HepG2 (cell line): Measurements from ENCODE around the gene PKIG. TPM values are rescaled to one million over a fixed set of nuclear protein-coding genes. Genes with fewer than 3 reads are reported as not detected.

Source experiments
- ATAC-seq: fragments of 200-7000 bp; cut with Tn5 transposase; 3 replicates; pipeline ENCODE4 v1.9.1; 2020; ENCODE audit warnings: mild to moderate bottlenecking, moderate library complexity
- BruUV-seq: library from RNA; stranded (reverse); fragments of 400-500 nt; replicated peaks from 2 replicates; lab custom pipeline; 2021; lab: Mats Ljungman, UMichigan
- CTCF ChIA-PET: fragments of 300-600 bp; formaldehyde crosslinking; extraction: SDS; loops from one replicate; lab custom pipeline; 2021; ENCODE audit warnings: low total read pairs, inconsistent platforms, low intra/inter-chr PET ratio; lab: Yijun Ruan, JAX
- POLR2A ChIA-PET: fragments of 350-600 bp; sonication (Branson Sonifier 250); formaldehyde crosslinking; loops from one replicate; lab custom pipeline; 2020; ENCODE audit warnings: antibody characterized with exemption, inconsistent platforms; lab: Yijun Ruan, JAX
- DNase-seq: peaks from one replicate; pipeline ENCODE4 v3.0.0-alpha.2; 2015; ENCODE audit warnings: low spot score
- FAIRE-seq: peaks from 3 replicates; lab custom pipeline; 2011; peaks lifted over from hg19 to GRCh38; lab: Jason Lieb, UNC
- H2AFZ ChIP-seq: one replicate; pipeline ENCODE4 v1.6.1; 2011; ENCODE audit warnings: low read length, inconsistent platforms
- H3K27ac ChIP-seq: fragments of 300-600 bp; 3 replicates; pipeline ENCODE4 v1.8.0; 2011; ENCODE audit warnings: mixed run types, mild to moderate bottlenecking, mixed read lengths, low read length, inconsistent platforms; ENCODE audit not compliant: insufficient read depth; ENCODE audit errors: extremely low read length
- H3K27me3 ChIP-seq, 2 experiments: fragments of 200-600 bp in 1 of 2; 2 replicates in 1 of 2; 3 replicates in 1 of 2; pipeline versions ENCODE4 v1.6.0 to v1.8.0; 2011; ENCODE audit warnings: low read length in 2 of 2, mild to moderate bottlenecking in 2 of 2, moderate library complexity in 2 of 2, inconsistent platforms in 1 of 2; ENCODE audit not compliant: insufficient read depth in 2 of 2, control insufficient read depth in 1 of 2
- H3K36me3 ChIP-seq, 2 experiments: fragments of 200-600 bp in 1 of 2; replicated peaks in 1 of 2; 2 replicates in 1 of 2; 3 replicates in 1 of 2; pipeline versions ENCODE4 v1.5.1 to v1.8.0; 2011; ENCODE audit warnings: low read length in 2 of 2, inconsistent platforms in 1 of 2; ENCODE audit not compliant: insufficient read depth in 2 of 2, control insufficient read depth in 1 of 2
- H3K4me1 ChIP-seq: 2 replicates; pipeline ENCODE4 v1.5.1; 2012; ENCODE audit warnings: low read length, inconsistent platforms; ENCODE audit not compliant: insufficient read depth
- H3K4me2 ChIP-seq: 2 replicates; pipeline ENCODE4 v1.6.0; 2011; ENCODE audit warnings: low read depth, low read length, inconsistent platforms
- H3K4me3 ChIP-seq, 3 experiments: fragments of 200-600 bp in 1 of 3; sonication (generic), shearing (Covaris generic) in 1 of 3; replicated peaks in 1 of 3; 2 replicates each; pipeline ENCODE4 v1.5.1; 2011 to 2016; ENCODE audit warnings: low read length in 3 of 3, inconsistent platforms in 2 of 3, low read depth in 2 of 3, mild to moderate bottlenecking in 2 of 3, control low read depth in 1 of 3, mixed read lengths in 1 of 3; ENCODE audit not compliant: insufficient read depth in 1 of 3
- H3K79me2 ChIP-seq: one replicate; pipeline ENCODE4 v1.6.1; 2011; ENCODE audit warnings: low read length, inconsistent platforms; ENCODE audit not compliant: insufficient read depth
- H3K9ac ChIP-seq: 2 replicates; pipeline ENCODE4 v1.6.0; 2011; ENCODE audit warnings: mild to moderate bottlenecking, low read depth, low read length, inconsistent platforms; ENCODE audit not compliant: insufficient read depth
- H3K9me3 ChIP-seq: 2 replicates; pipeline ENCODE4 v1.5.1; 2012; ENCODE audit warnings: mild to moderate bottlenecking, low read length
- H4K20me1 ChIP-seq: 2 replicates; pipeline ENCODE4 v1.6.0; 2011; ENCODE audit warnings: inconsistent platforms, mild to moderate bottlenecking, low read length, moderate library complexity; ENCODE audit not compliant: insufficient read depth
- GABPA ChIP-seq, 2 experiments: IDR thresholded peaks; 2 replicates each; pipeline ENCODE4 v1.6.1; 2011 to 2016; ENCODE audit warnings: low read depth in 2 of 2, low read length in 1 of 2, missing biosample characterization in 1 of 2, missing genetic modification characterization in 1 of 2
- JDP2 ChIP-seq: sonication (generic); formaldehyde crosslinking; IDR thresholded peaks from 2 replicates; pipeline ENCODE4 v1.8.1; 2022; ENCODE audit warnings: missing genetic modification reagents, borderline replicate concordance
- SATB2 ChIP-seq: sonication (generic); formaldehyde crosslinking; IDR thresholded peaks from 2 replicates; pipeline ENCODE4 v1.5.0; 2020; ENCODE audit warnings: missing genetic modification reagents
- ZMYM3 ChIP-seq: sonication (generic); formaldehyde crosslinking; IDR thresholded peaks from 2 replicates; pipeline ENCODE4 v1.5.1; 2020; ENCODE audit warnings: mild to moderate bottlenecking, missing genetic modification reagents
- ZNF263 ChIP-seq: sonication (generic); formaldehyde crosslinking; IDR thresholded peaks from 2 replicates; pipeline ENCODE4 v1.4.0; 2020; ENCODE audit warnings: missing genetic modification reagents
- ZNF629 ChIP-seq: sonication (generic); formaldehyde crosslinking; conservative IDR thresholded peaks from 2 replicates; pipeline ENCODE4 v1.5.0; 2020; ENCODE audit warnings: missing genetic modification reagents
- ZNF776 ChIP-seq: sonication (generic); formaldehyde crosslinking; IDR thresholded peaks from 2 replicates; pipeline ENCODE4 v1.4.0; 2020; ENCODE audit warnings: mild to moderate bottlenecking, missing genetic modification reagents
- WGBS: methylation state at CpG from one replicate; pipeline ENCODE4 v1.1.6; 2017; ENCODE audit warnings: low lambda C conversion rate; 5-methylcytosine and 5-hydroxymethylcytosine counted together
- in situ Hi-C: cut with HindIII; loops from 2 replicates; pipeline ENCODE4 v1.10.0; 2017; ENCODE audit warnings: low pct_unique_long_range_greater_than_20kb; ENCODE audit not compliant: extremely low pct_ligation_motif_present
- intact Hi-C: fragments of 100-400 bp; cut with micrococcal nuclease; formaldehyde crosslinking; loops from one replicate; pipeline ENCODE4 v1.10.0; 2022; ENCODE audit not compliant: unreplicated experiment
- polyA plus RNA-seq, 8 experiments: library from polyadenylated mRNA; depleted of rRNA in 3 of 8; stranded (reverse) in 7 of 8; unstranded in 1 of 8; fragments of >200 nt; fragmentation: Illumina TruSeq in 4 of 8; extraction: Trizol in 4 of 8; gene quantifications; 2 replicates each; pipeline versions ENCODE4 v1.2.1 to v1.2.3, GENCODE V29; 2011 to 2016; ENCODE audit warnings: low read depth in 4 of 8, missing spikeins in 1 of 8, mixed read lengths in 1 of 8; ENCODE audit not compliant: insufficient read depth in 1 of 8
- total RNA-seq, 5 experiments: library from RNA; depleted of rRNA; stranded (reverse); fragments of >200 nt; fragmentation: Illumina TruSeq; extraction: Trizol; gene quantifications; 2 replicates each; pipeline ENCODE4 v1.2.3, GENCODE V29; 2016; ENCODE audit warnings: low read depth in 1 of 5
- TF ChIP-seq, protein P1 (sequence below): sonication (generic); formaldehyde crosslinking; IDR thresholded peaks from 2 replicates; pipeline ENCODE4 v1.4.0; 2020; ENCODE audit warnings: missing genetic modification reagents

Gene PKIG
- total and polyA plus RNA-seq, 2 of the 13 experiments (the other 11 are each of a cell fraction or from before 2014, with no cell fraction given) = 30.8 to 44.5 TPM

DNA sequence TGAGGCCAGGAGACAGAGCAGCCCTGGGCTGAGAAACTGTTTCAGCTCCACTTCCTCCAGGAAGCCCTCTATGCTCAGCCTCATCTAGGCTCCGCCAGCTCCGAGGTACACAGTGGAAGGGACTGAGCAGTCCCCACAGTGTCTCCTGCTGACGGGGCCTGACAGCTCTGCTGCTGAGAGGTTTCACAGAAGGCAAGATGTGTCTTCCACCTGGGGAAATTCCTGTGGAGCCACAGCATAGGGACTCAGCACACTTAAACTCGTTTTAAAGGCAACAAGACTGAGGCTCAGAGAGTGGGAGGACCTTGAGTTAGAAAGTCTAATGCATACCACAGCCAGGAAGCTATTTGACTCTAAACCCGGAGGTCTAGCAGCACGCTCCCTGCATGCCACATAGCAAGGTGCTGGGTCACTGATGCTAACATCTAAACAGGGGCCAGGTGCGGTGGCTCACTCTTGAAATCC is 62.3 kb downstream of the PKIG start:
- Histone ChIP-seq H2AFZ (no peak overlapping the region), H3K27me3 (peaks cover 0 to 2% of the 10 kb centered on the region in 2 experiments; a peak in 1 of 5 replicates), H3K36me3 (no peaks in the 10 kb centered on the region), H3K9ac (no peak overlapping the region), H3K9me3 (no peaks in the 10 kb centered on the region), H3K4me3 (no peak overlapping the region), H4K20me1 (no peaks in the 10 kb centered on the region), H3K27ac (no peak overlapping the region), H3K4me1 (peaks cover 28% of the 10 kb centered on the region), H3K4me2 (no peak overlapping the region), H3K79me2 (no peaks in the 10 kb centered on the region)
- in situ Hi-C loops = no loop called here
- ChIA-PET POLR2A (no interaction called here), CTCF (no interaction called here)
- no peak for DNase-seq
- 66% methylated on average over 7 of the region's 7 CpGs for WGBS
- no peak for FAIRE-seq
- intact Hi-C loops = no loop called here
- TF ChIP-seq ZMYM3 (CRISPR knock-in tag) = peak; percentile 33; the same call in 1 of the 2 replicates
- TF ChIP-seq, protein P1, sequence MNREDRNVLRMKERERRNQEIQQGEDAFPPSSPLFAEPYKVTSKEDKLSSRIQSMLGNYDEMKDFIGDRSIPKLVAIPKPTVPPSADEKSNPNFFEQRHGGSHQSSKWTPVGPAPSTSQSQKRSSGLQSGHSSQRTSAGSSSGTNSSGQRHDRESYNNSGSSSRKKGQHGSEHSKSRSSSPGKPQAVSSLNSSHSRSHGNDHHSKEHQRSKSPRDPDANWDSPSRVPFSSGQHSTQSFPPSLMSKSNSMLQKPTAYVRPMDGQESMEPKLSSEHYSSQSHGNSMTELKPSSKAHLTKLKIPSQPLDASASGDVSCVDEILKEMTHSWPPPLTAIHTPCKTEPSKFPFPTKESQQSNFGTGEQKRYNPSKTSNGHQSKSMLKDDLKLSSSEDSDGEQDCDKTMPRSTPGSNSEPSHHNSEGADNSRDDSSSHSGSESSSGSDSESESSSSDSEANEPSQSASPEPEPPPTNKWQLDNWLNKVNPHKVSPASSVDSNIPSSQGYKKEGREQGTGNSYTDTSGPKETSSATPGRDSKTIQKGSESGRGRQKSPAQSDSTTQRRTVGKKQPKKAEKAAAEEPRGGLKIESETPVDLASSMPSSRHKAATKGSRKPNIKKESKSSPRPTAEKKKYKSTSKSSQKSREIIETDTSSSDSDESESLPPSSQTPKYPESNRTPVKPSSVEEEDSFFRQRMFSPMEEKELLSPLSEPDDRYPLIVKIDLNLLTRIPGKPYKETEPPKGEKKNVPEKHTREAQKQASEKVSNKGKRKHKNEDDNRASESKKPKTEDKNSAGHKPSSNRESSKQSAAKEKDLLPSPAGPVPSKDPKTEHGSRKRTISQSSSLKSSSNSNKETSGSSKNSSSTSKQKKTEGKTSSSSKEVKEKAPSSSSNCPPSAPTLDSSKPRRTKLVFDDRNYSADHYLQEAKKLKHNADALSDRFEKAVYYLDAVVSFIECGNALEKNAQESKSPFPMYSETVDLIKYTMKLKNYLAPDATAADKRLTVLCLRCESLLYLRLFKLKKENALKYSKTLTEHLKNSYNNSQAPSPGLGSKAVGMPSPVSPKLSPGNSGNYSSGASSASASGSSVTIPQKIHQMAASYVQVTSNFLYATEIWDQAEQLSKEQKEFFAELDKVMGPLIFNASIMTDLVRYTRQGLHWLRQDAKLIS (CRISPR knock-in tag) = no peak
- no TSS peak for BruUV-seq
- ATAC-seq = no peak

DNA sequence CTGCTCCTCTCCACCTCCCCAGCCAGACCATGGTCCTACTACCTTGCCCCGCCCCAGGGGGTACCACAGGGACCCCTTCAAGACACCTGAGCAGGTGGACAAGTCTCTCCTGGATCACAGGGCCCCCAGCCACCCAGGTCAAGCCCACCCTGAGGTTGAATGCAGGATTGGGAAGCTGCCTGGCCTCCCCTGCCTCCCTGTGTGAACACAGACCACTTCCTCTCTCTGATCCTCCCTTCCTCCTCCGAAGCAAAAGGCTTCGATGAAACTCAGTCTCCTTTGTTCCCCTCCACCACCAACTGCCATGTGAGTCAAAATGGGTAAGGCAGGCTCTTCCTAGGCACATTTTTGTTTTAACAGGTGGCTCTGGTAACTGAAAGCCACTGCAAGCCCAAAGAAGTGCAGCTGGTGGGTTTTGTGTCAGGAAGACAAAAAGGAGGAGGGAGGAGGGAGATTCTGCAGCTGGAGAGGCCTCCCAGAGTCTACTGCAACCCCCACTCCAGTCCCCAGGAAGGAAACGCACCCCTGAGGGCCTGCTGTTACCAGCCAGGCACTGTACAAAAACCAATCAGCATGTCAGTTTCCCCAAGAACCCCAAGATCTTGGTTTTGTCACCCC is 63.8 kb downstream of the PKIG start:
- intact Hi-C loops (no loop called here), in situ Hi-C loops (no loop called here)
- H3K4me3 ChIP-seq = no peak overlapping the region
- peaks cover 2 to 5% of the 10 kb centered on the region in 2 experiments; a peak in 2 of 5 replicates for H3K27me3 ChIP-seq
- FAIRE-seq (no peak), ATAC-seq (no peak), DNase-seq (no peak)
- ChIA-PET CTCF (no interaction called here), POLR2A (no interaction called here)
- H3K79me2 ChIP-seq = no peaks in the 10 kb centered on the region
- no TSS peak for BruUV-seq
- TF ChIP-seq ZNF263 = peak; percentile 86; the same call in 1 of the 2 replicates
- TF ChIP-seq GABPA (IDR thresholded peaks at IDR 0.05; ENCODE audit: low read depth, low read length) = no peak
- TF ChIP-seq GABPA (CRISPR knock-in tag; IDR thresholded peaks at IDR 0.05; ENCODE audit: low read depth) = no peak
- no peak for TF ChIP-seq JDP2 (CRISPR knock-in tag)
- TF ChIP-seq SATB2 = no peak
- TF ChIP-seq ZNF629 (CRISPR knock-in tag) = peak; percentile 30; the same call in 1 of the 2 replicates
- TF ChIP-seq ZNF776 (CRISPR knock-in tag) = 0 out of 2 replicates have a peak, but pooled peaks have one; percentile 7
- H3K36me3 ChIP-seq = no peaks in the 10 kb centered on the region
- H3K4me2 ChIP-seq = no peak overlapping the region
- H3K4me1 ChIP-seq = peaks cover 36% of the 10 kb centered on the region
- H2AFZ ChIP-seq = no peak overlapping the region
- no peak overlapping the region for H3K9ac ChIP-seq
- H3K27ac ChIP-seq = no peak overlapping the region
- no peaks in the 10 kb centered on the region for H3K9me3 ChIP-seq
- H4K20me1 ChIP-seq = no peaks in the 10 kb centered on the region
- 75% methylated on average over 4 of the region's 4 CpGs for WGBS
